Measurements from ENCODE around the gene SLC17A3.

Gene SLC17A3

DNA sequence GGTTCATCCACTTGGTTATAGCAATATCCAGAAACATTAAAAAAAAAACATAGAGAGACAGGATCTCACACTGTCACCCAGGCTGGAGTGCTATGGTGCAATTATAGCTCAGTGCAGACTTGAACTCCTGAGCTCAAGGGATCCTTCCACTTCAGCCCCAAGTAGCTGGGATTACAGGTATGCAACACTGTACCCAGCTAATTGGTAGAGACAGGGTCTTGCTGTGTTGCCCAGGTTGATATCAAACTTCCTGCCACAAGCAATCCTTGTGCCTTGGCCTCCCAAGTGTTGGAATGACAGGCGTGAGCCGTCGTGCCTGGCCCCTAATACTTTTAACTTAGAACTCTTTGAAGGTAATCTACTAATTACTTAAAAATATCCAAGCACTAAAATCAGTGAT, 41.4 kb downstream of the SLC17A3 start:
- DNase-seq, result no peak

GRCh38 chr6:25832307-25832662, 41.8 kb downstream of the SLC17A3 start:
- no peak for DNase-seq

- DNase-seq, result no peak
These were observed 42.3 kb downstream of the SLC17A3 start, which contains the start of gene SLC17A1 for GRCh38 chr6:25831532-25832306. Gene SLC17A1, minus strand, starts transcription at chr6:25832052. Its CDS starts 1,495 bp downstream, at chr6:25830557.

- no peak for DNase-seq
These were observed 43.6 kb downstream of the SLC17A3 start for GRCh38 chr6:25830458-25830857.

- DNase-seq, result no peak
These were observed 44.7 kb downstream of the SLC17A3 start for GRCh38 chr6:25829375-25829774.

GRCh38 chr6:25821341-25821740, 52.7 kb downstream of the SLC17A3 start:
- DNase-seq, result no peak

DNA sequence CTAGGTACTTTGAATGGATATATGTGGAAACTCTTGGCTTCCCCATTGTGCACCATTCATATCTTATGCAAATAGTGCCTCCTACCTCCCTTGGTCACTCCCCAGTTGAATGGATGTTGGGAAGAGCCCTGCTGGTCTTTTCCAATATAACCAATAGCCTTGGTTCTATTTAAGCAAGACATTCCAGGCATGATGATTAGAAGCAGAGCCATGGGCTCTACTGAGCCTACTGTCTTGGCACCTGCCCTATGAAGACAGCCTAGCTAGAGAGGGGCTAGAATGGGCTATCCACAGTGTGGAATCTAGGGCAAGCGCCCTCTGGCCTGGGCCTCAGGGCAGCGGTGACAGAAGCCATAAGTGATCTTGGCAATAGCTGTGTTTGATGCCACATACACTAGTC, 57.8 kb downstream of the SLC17A3 start:
- DNase-seq, result no peak

DNA sequence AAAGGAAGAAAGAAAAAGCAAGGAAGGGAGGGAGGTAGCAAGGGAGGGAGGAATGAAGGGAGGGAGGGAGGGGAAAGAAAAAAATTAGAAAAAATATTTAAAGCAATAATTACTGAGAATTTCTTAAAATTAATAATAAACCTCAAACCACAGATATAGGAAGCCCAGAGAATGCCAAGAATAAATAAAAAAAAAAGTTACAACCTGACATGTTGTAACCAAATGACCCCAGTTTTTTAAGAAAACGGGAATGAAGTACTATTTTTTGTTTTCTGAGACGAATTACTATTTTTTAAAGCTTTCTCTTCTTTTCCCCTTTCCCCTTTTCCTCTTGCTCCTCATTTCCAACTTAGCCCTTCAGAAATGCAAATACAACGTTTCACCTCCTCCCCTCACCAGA, 58.8 kb downstream of the SLC17A3 start:
- DNase-seq, result no peak

DNA sequence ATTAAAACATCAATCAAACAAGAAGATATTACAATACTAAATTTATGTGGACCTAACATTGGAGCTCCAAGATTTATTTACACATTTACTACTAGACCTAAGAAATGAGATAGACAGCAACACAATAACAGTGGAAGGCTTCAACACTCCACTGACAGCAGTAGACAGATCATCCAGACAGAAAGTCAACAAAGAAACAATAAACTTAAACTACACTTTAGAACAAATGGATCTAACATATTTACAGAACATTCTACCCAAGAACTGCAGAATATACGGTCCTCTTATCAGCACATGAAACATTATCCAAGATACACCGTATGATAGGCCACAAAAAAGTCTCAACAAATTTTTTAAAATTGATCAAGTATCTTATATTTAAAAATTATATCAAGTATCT, 69.2 kb downstream of the SLC17A3 start:
- no peak for DNase-seq

- no peak for DNase-seq
These were observed 72.6 kb downstream of the SLC17A3 start for GRCh38 chr6:25801436-25801835.

Data from islet precursor cell (in vitro differentiated cells).